Mesendoderm (in vitro differentiated cells): Measurements from ENCODE around the gene ATG14.

Source experiments
- DNase-seq: peaks from one replicate; pipeline ENCODE4 v3.0.0; 2013
- H2AK5ac ChIP-seq: 2 replicates; pipeline ENCODE4 v1.6.1; 2013; ENCODE audit warnings: low read length, inconsistent platforms
- H2BK120ac ChIP-seq: 2 replicates; pipeline ENCODE4 v1.6.1; 2013; ENCODE audit warnings: low read depth, mild to moderate bottlenecking, low read length, moderate library complexity, mixed read lengths
- H2BK15ac ChIP-seq: replicated peaks from 2 replicates; pipeline ENCODE4 v1.6.1; 2013; ENCODE audit warnings: low read depth, mild to moderate bottlenecking, moderate library complexity
- H2BK5ac ChIP-seq: 2 replicates; pipeline ENCODE4 v1.6.1; 2013; ENCODE audit warnings: low read length, inconsistent platforms
- H3K18ac ChIP-seq: 2 replicates; pipeline ENCODE4 v1.6.1; 2013; ENCODE audit warnings: mild to moderate bottlenecking, low read length, mixed read lengths
- H3K23ac ChIP-seq: one replicate; pipeline ENCODE4 v1.6.1; 2013; ENCODE audit warnings: low read length
- H3K27ac ChIP-seq: 2 replicates; pipeline ENCODE4 v1.5.1; 2013; ENCODE audit warnings: low read depth, mild to moderate bottlenecking, inconsistent platforms, low read length, moderate library complexity
- H3K27me3 ChIP-seq: 2 replicates; pipeline ENCODE4 v1.6.1; 2013; ENCODE audit warnings: low read length, control low read depth, mild to moderate bottlenecking, inconsistent platforms; ENCODE audit not compliant: insufficient read depth, poor library complexity
- H3K36me3 ChIP-seq: 2 replicates; pipeline ENCODE4 v1.6.1; 2013; ENCODE audit warnings: low read length, inconsistent platforms; ENCODE audit not compliant: control insufficient read depth, insufficient read depth
- H3K4ac ChIP-seq: one replicate; pipeline ENCODE4 v1.6.1; 2013; ENCODE audit warnings: low read depth, mild to moderate bottlenecking, low read length, moderate library complexity
- H3K4me1 ChIP-seq: 2 replicates; pipeline ENCODE4 v1.6.1; 2013; ENCODE audit warnings: low read depth, low read length, inconsistent platforms; ENCODE audit not compliant: control insufficient read depth
- H3K4me2 ChIP-seq: 2 replicates; pipeline ENCODE4 v1.6.1; 2013; ENCODE audit warnings: low read length
- H3K4me3 ChIP-seq: 2 replicates; pipeline ENCODE4 v1.5.1; 2013; ENCODE audit warnings: mild to moderate bottlenecking, low read length
- H3K56ac ChIP-seq: one replicate; pipeline ENCODE4 v1.6.1; 2013; ENCODE audit warnings: low read length
- H3K79me1 ChIP-seq: 2 replicates; pipeline ENCODE4 v1.6.1; 2013; ENCODE audit warnings: low read length, inconsistent platforms
- H3K79me2 ChIP-seq: 2 replicates; pipeline ENCODE4 v1.6.1; 2013; ENCODE audit warnings: mild to moderate bottlenecking, low read length; ENCODE audit not compliant: control insufficient read depth, insufficient read depth
- H3K9ac ChIP-seq: 2 replicates; pipeline ENCODE4 v1.6.1; 2013; ENCODE audit warnings: low read length, inconsistent platforms
- H4K5ac ChIP-seq: one replicate; pipeline ENCODE4 v1.6.1; 2013; ENCODE audit warnings: low read length
- H4K8ac ChIP-seq: one replicate; pipeline ENCODE4 v1.6.1; 2013; ENCODE audit warnings: low read depth, mild to moderate bottlenecking, control low read depth, low read length, moderate library complexity
- WGBS: extraction: QIAGEN DNeasy Blood & Tissue Kit; methylation state at CpG from one replicate; pipeline ENCODE4 v1.1.7; 2013; ENCODE audit warnings: low lambda C conversion rate, missing lambda C conversion rate; ENCODE audit not compliant: insufficient coverage; ENCODE audit errors: extremely low coverage; 5-methylcytosine and 5-hydroxymethylcytosine counted together

Gene ATG14

GRCh38 chr14:55398679-55399078, 13.0 kb downstream of the ATG14 start:
- Histone ChIP-seq H3K79me1 (peaks cover 7% of the 10 kb centered on the region), H2AK5ac (no peak overlapping the region), H2BK15ac (no peak overlapping the region), H3K4me1 (no peaks in the 10 kb centered on the region), H3K27ac (no peak overlapping the region), H3K56ac (no peak overlapping the region), H2BK5ac (no peak overlapping the region), H3K36me3 (no peaks in the 10 kb centered on the region), H3K27me3 (no peaks in the 10 kb centered on the region), H3K18ac (no peak overlapping the region), H3K23ac (no peak overlapping the region), H3K79me2 (peaks cover 5% of the 10 kb centered on the region), H4K5ac (no peak overlapping the region), H3K4me2 (no peak overlapping the region), H2BK120ac (no peak overlapping the region), H4K8ac (no peak overlapping the region), H3K4me3 (no peak overlapping the region), H3K9ac (no peak overlapping the region), H3K4ac (no peak overlapping the region)
- DNase-seq: no peak
- no CpG with 5 or more reads among the region's 5 CpGs for WGBS

DNA sequence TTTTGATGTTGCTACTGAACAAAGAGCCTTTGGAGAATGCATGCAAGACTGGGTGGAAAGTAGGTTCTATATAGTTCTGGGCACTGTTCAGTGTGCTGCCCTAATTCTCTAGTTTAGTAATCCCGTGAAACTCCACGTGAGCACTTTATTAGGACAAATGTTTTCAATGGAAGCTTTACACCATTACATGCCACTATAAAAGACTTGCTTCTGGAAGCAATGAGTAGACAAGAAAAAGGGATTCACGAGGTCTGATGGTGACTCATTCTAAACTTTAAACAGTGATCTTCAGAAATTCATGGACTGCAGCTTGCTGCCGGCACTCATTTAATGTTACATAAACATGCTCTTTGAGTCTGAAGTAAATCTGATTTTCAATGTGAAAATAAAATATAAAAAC, 22.3 kb downstream of the ATG14 start:
- Histone ChIP-seq H3K4me2 (no peak overlapping the region), H3K79me1 (no peaks in the 10 kb centered on the region), H2AK5ac (no peak overlapping the region), H3K4me1 (no peaks in the 10 kb centered on the region), H3K27ac (no peak overlapping the region), H4K5ac (no peak overlapping the region), H2BK15ac (no peak overlapping the region), H3K18ac (no peak overlapping the region), H3K56ac (no peak overlapping the region), H3K23ac (no peak overlapping the region), H3K4ac (no peak overlapping the region), H2BK120ac (no peak overlapping the region), H4K8ac (no peak overlapping the region), H3K36me3 (no peaks in the 10 kb centered on the region), H3K27me3 (no peaks in the 10 kb centered on the region), H3K79me2 (no peaks in the 10 kb centered on the region), H3K4me3 (no peak overlapping the region), H3K9ac (no peak overlapping the region), H2BK5ac (no peak overlapping the region)
- WGBS: no CpG with 5 or more reads among the region's 4 CpGs
- DNase-seq: no peak

GRCh38 chr14:55388160-55388559, 23.5 kb downstream of the ATG14 start:
- no peak for DNase-seq
- H3K9ac ChIP-seq: no peak overlapping the region

GRCh38 chr14:55387121-55387520, 24.5 kb downstream of the ATG14 start:
- Histone ChIP-seq H2BK15ac (no peak overlapping the region), H3K79me1 (no peaks in the 10 kb centered on the region), H3K23ac (no peak overlapping the region), H3K36me3 (no peaks in the 10 kb centered on the region), H3K4me3 (no peak overlapping the region), H3K56ac (no peak overlapping the region), H3K27ac (no peak overlapping the region), H4K5ac (no peak overlapping the region), H3K4me1 (no peaks in the 10 kb centered on the region), H2BK5ac (no peak overlapping the region), H4K8ac (no peak overlapping the region), H3K9ac (no peak overlapping the region), H3K4me2 (no peak overlapping the region), H3K27me3 (no peaks in the 10 kb centered on the region), H3K79me2 (no peaks in the 10 kb centered on the region), H2BK120ac (no peak overlapping the region), H3K18ac (no peak overlapping the region), H2AK5ac (no peak overlapping the region), H3K4ac (no peak overlapping the region)
- no peak for DNase-seq
- WGBS: no CpG with 5 or more reads among the region's 4 CpGs

More at GRCh38 chr14:55388160-55388559, 23.5 kb downstream of the ATG14 start:
- H3K79me2 ChIP-seq: no peaks in the 10 kb centered on the region
- H4K8ac ChIP-seq: no peak overlapping the region
- no peak overlapping the region for H2BK15ac ChIP-seq
- no peak overlapping the region for H2BK5ac ChIP-seq
- H2BK120ac ChIP-seq: no peak overlapping the region
- no peaks in the 10 kb centered on the region for H3K79me1 ChIP-seq
- no peaks in the 10 kb centered on the region for H3K4me1 ChIP-seq
- no peak overlapping the region for H4K5ac ChIP-seq
- H3K18ac ChIP-seq: no peak overlapping the region
- H3K23ac ChIP-seq: no peak overlapping the region
- no peak overlapping the region for H3K4me2 ChIP-seq
- no peak overlapping the region for H3K56ac ChIP-seq
- no peaks in the 10 kb centered on the region for H3K36me3 ChIP-seq
- no peak overlapping the region for H3K27ac ChIP-seq
- no peak overlapping the region for H2AK5ac ChIP-seq
- H3K27me3 ChIP-seq: no peaks in the 10 kb centered on the region
- H3K4ac ChIP-seq: no peak overlapping the region
- H3K4me3 ChIP-seq: no peak overlapping the region

DNA sequence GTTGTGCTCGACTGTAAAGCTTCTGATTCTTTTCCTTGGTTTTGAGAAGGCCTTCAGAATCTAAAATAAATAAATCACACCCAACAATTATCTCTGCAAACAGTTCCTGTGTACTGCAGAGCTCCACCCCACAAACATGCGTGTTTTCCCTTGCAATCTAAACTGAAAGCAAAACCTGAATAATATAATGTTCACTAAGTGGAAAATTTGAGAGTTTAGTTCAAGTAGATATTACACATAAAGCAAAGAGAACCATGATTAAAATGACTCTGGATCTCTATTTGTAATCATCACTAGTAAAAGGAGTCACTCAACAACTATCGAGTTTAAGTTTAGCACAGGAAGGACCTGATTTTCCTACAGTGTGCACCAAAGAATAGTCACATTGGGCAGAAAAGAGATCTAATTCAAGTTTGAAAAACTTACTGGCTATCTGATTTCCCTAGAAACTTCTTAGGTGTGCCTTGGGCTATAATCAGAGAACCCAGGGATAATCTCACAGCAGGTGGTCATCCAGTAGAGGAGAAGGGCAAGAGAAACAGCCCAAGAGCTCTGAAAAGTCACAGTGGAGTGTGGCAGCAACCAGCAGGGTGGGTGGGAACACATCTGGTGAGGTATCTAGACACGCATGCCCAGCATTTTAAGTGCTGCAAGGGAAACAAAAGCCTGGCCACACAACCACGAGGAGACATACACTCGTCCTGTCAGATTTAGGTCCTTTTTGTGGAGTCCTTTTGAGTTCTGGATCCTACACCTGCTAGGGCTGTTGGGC, 25.4 kb downstream of the ATG14 start:
- H3K79me2 ChIP-seq: no peaks in the 10 kb centered on the region
- H3K4me1 ChIP-seq: no peaks in the 10 kb centered on the region
- WGBS: no CpG with 5 or more reads among the region's 6 CpGs
- no peak overlapping the region for H4K5ac ChIP-seq
- peak; percentile 56 for DNase-seq
- no peak overlapping the region for H3K4me2 ChIP-seq
- H3K4me3 ChIP-seq: no peak overlapping the region
- H3K4ac ChIP-seq: no peak overlapping the region
- no peak overlapping the region for H4K8ac ChIP-seq
- H3K27ac ChIP-seq: no peak overlapping the region
- no peak overlapping the region for H2BK120ac ChIP-seq
- H3K79me1 ChIP-seq: no peaks in the 10 kb centered on the region
- H3K56ac ChIP-seq: no peak overlapping the region
- H3K23ac ChIP-seq: no peak overlapping the region
- H3K27me3 ChIP-seq: no peaks in the 10 kb centered on the region
- no peak overlapping the region for H3K18ac ChIP-seq
- peaks cover 2% of the 10 kb centered on the region for H3K36me3 ChIP-seq
- no peak overlapping the region for H2BK5ac ChIP-seq
- no peak overlapping the region for H3K9ac ChIP-seq
- H2BK15ac ChIP-seq: no peak overlapping the region
- H2AK5ac ChIP-seq: no peak overlapping the region

GRCh38 chr14:55384536-55384935, 27.1 kb downstream of the ATG14 start:
- Histone ChIP-seq H3K18ac (no peak overlapping the region), H3K56ac (no peak overlapping the region), H3K27ac (no peak overlapping the region), H3K4me1 (no peaks in the 10 kb centered on the region), H2BK15ac (no peak overlapping the region), H4K5ac (no peak overlapping the region), H3K36me3 (peaks cover 6% of the 10 kb centered on the region), H3K9ac (no peak overlapping the region), H3K4me2 (no peak overlapping the region), H3K79me1 (no peaks in the 10 kb centered on the region), H4K8ac (no peak overlapping the region), H2BK5ac (no peak overlapping the region), H3K27me3 (no peaks in the 10 kb centered on the region), H2BK120ac (no peak overlapping the region), H3K23ac (no peak overlapping the region), H3K4ac (no peak overlapping the region), H3K4me3 (no peak overlapping the region), H3K79me2 (no peaks in the 10 kb centered on the region), H2AK5ac (no peak overlapping the region)
- no peak for DNase-seq
- WGBS: no CpG with 5 or more reads among the region's 3 CpGs
